A549 (cell line): Measurements from ENCODE around the gene GRID1.

Experiments
- CHD2 ChIP-seq: fragments of 150-350 bp; IDR thresholded peaks from 2 replicates; pipeline ENCODE4 v1.6.1; 2014; ENCODE audit warnings: low read length; ENCODE audit not compliant: partially characterized antibody
- RAD21 ChIP-seq, 2 experiments: fragments of >200 bp in 1 of 2; sonication (Bioruptor Twin) in 1 of 2; formaldehyde crosslinking in 1 of 2; IDR thresholded peaks in 1 of 2; conservative IDR thresholded peaks in 1 of 2; 2 replicates in 1 of 2; 3 replicates in 1 of 2; pipeline ENCODE4 v1.6.1; 2012 to 2018; ENCODE audit warnings: inconsistent platforms in 1 of 2
- TF ChIP-seq, protein P1 (sequence below): IDR thresholded peaks from 2 replicates; pipeline ENCODE4 v1.6.1; 2012
- TF ChIP-seq, protein P2 (sequence below): fragments of >200 bp; sonication (Bioruptor Twin); formaldehyde crosslinking; IDR thresholded peaks from 3 replicates; pipeline ENCODE4 v1.5.1; 2016

DNA sequence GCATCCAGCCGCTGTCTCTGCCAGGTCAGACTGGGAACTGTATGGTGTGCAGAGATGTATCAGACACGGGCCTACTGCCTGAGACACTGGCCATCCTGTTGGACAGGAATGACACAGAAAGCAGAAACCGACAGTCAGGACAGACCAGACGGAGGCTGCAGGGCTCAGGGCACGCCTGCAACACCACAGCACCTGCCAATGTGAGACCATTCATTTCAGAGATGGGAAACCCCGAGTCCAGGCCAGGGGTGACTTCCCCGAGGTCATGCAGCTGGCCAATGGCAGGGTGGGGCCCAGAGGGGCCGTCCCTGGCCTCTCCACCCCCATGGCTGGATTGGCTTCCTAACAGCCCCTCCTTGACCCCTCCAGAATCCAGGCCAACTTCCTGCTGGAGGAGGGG lies 34.7 kb downstream of the GRID1 start:
- TF ChIP-seq, protein P1, sequence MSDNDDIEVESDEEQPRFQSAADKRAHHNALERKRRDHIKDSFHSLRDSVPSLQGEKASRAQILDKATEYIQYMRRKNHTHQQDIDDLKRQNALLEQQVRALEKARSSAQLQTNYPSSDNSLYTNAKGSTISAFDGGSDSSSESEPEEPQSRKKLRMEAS: no peak
- TF ChIP-seq RAD21 (conservative IDR thresholded peaks at IDR 0.05 in 1 of 2, IDR thresholded peaks at IDR 0.05 in 1 of 2): no peak
- TF ChIP-seq CHD2: no peak
- TF ChIP-seq, protein P2, sequence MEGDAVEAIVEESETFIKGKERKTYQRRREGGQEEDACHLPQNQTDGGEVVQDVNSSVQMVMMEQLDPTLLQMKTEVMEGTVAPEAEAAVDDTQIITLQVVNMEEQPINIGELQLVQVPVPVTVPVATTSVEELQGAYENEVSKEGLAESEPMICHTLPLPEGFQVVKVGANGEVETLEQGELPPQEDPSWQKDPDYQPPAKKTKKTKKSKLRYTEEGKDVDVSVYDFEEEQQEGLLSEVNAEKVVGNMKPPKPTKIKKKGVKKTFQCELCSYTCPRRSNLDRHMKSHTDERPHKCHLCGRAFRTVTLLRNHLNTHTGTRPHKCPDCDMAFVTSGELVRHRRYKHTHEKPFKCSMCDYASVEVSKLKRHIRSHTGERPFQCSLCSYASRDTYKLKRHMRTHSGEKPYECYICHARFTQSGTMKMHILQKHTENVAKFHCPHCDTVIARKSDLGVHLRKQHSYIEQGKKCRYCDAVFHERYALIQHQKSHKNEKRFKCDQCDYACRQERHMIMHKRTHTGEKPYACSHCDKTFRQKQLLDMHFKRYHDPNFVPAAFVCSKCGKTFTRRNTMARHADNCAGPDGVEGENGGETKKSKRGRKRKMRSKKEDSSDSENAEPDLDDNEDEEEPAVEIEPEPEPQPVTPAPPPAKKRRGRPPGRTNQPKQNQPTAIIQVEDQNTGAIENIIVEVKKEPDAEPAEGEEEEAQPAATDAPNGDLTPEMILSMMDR: no peak
